Spleen (tissue), 11 donors: Measurements from ENCODE around the gene ITPR1. TPM values are rescaled to one million over a fixed set of nuclear protein-coding genes. Genes with fewer than 3 reads are reported as not detected.
A peak's percentile ranks its signal among the peaks of the same experiment; 100 is the strongest.

Experiments used
- DNase-seq: peaks from one replicate; pipeline ENCODE4 v3.0.0-alpha.2; 2020
- H3K27ac ChIP-seq, 8 donors: fragments of 200-600 bp; sonication (generic) in 7 of 8; 1 replicate in 4 of 8; 2 replicates in 4 of 8; pipeline versions ENCODE4 v1.5.0 to v1.8.0; 2016 to 2021; ENCODE audit warnings: inconsistent platforms in 4 of 8, mild to moderate bottlenecking in 4 of 8, moderate library complexity in 1 of 8
- H3K27me3 ChIP-seq, 7 donors: fragments of 200-600 bp; sonication (generic) in 6 of 7; replicated peaks in 1 of 7; 1 replicate in 4 of 7; 2 replicates in 3 of 7; pipeline versions ENCODE4 v1.5.0 to v1.8.0; 2016 to 2021; ENCODE audit warnings: inconsistent platforms in 3 of 7, mild to moderate bottlenecking in 1 of 7
- H3K36me3 ChIP-seq, 6 donors: fragments of 200-600 bp; sonication (generic) in 5 of 6; 1 replicate in 4 of 6; 2 replicates in 2 of 6; pipeline versions ENCODE4 v1.5.0 to v1.8.0; 2016 to 2021; ENCODE audit warnings: inconsistent platforms in 2 of 6
- H3K4me1 ChIP-seq, 6 donors: fragments of 200-600 bp; sonication (generic) in 5 of 6; 1 replicate in 3 of 6; 2 replicates in 3 of 6; pipeline versions ENCODE4 v1.5.0 to v1.8.0; 2016 to 2021; ENCODE audit warnings: inconsistent platforms in 3 of 6
- H3K4me3 ChIP-seq, 8 donors: fragments of 200-600 bp; sonication (generic) in 7 of 8; 1 replicate in 4 of 8; 2 replicates in 4 of 8; pipeline versions ENCODE4 v1.5.0 to v1.8.0; 2016 to 2021; ENCODE audit warnings: inconsistent platforms in 4 of 8, mild to moderate bottlenecking in 4 of 8, moderate library complexity in 2 of 8
- H3K9me3 ChIP-seq, 8 donors: fragments of 200-600 bp; sonication (generic) in 7 of 8; 1 replicate in 4 of 8; 2 replicates in 4 of 8; pipeline versions ENCODE4 v1.5.0 to v1.8.0; 2016 to 2021; ENCODE audit warnings: inconsistent platforms in 4 of 8
- CTCF ChIP-seq, 11 experiments: fragments of 200-600 bp in 7 of 11; fragments of 450-650 bp in 4 of 11; sonication (generic) in 4 of 11; IDR thresholded peaks in 8 of 11; conservative IDR thresholded peaks in 3 of 11; 1 replicate in 7 of 11; 2 replicates in 4 of 11; pipeline versions ENCODE4 v1.4.0 to v1.8.0; 2016 to 2021; ENCODE audit warnings: antibody characterized with exemption in 11 of 11, inconsistent platforms in 4 of 11, mild to moderate bottlenecking in 1 of 11
- POLR2A ChIP-seq, 3 donors: fragments of 450-650 bp; IDR thresholded peaks; one replicate each; pipeline ENCODE4 v1.5.1; 2017; ENCODE audit warnings: antibody characterized with exemption in 3 of 3, mild to moderate bottlenecking in 1 of 3
- POLR2AphosphoS5 ChIP-seq, 3 donors: sonication (generic); formaldehyde crosslinking; IDR thresholded peaks; one replicate each; pipeline ENCODE4 v1.5.1; 2017; ENCODE audit warnings: antibody characterized with exemption in 3 of 3
- WGBS, 5 donors: extraction: QIAGEN DNeasy Blood & Tissue Kit in 3 of 5; methylation state at CpG; one replicate each; pipeline versions ENCODE4 v1.1.5 to v1.1.7; 2013 to 2018; 5-methylcytosine and 5-hydroxymethylcytosine counted together
- intact Hi-C: fragments of 100-400 bp; cut with DNase I; formaldehyde crosslinking; loops from one replicate; pipeline ENCODE4 v1.15.0; 2023; ENCODE audit warnings: low total_unique reads
- polyA plus RNA-seq, 3 donors: library from polyadenylated mRNA; stranded (reverse); fragments of 200-250 nt; gene quantifications; one replicate each; pipeline ENCODE4 v1.2.1, GENCODE V29; 2013
- total RNA-seq, 7 donors: library from RNA; depleted of rRNA in 3 of 7; stranded (reverse); fragments of >200 nt in 3 of 7; fragmentation: NEBNext Ultra II Directional in 4 of 7; extraction: Animal tissue kit (Norgen Biotek cat#: 25700) in 4 of 7; gene quantifications; one replicate each; pipeline versions ENCODE4 v1.1.0 to v1.2.1, GENCODE V29; 2016 to 2021
- donor health status: healthy with polysubstance abuse.
- donor health status: DM: no; HTN: no; CAD: no; lungs with moderate emphysema.
- donor health status: DM: no; HTN: no; CAD: no.
- donor health status: Bipolar disorder and iron deficiency.
- donor health status: healthy.
- donor health status: DM: no; HTN: no; CAD: no.
- donor health status: DM: yes; HTN: yes; CAD: no.

ITPR1 gene
- total and polyA plus RNA-seq, 10 donors: 17.5 to 194 (median 129) TPM

GRCh38 chr3:4841776-4842440 is 348.8 kb downstream of the ITPR1 start:
- H3K4me1 ChIP-seq: peaks cover 0 to 20% (median 11%) of the 10 kb centered on the region in 6 donors
- 85 to 95% (median 89%) methylated on average over 3 of the region's 3 CpGs for WGBS, 5 donors
- no peak for DNase-seq
- peaks cover 0 to 37% (median 5%) of the 10 kb centered on the region in 6 donors for H3K36me3 ChIP-seq
- TF ChIP-seq POLR2AphosphoS5 (IDR thresholded peaks at IDR 0.05) (no peak), CTCF (IDR thresholded peaks at IDR 0.05 in 8 of 11, conservative IDR thresholded peaks at IDR 0.05 in 3 of 11) (no peak), POLR2A (IDR thresholded peaks at IDR 0.05) (no peak)
- no peak overlapping the region for H3K4me3 ChIP-seq
- intact Hi-C loops: no loop called here
- no peak overlapping the region for H3K27ac ChIP-seq
- no peaks in the 10 kb centered on the region for H3K27me3 ChIP-seq
- H3K9me3 ChIP-seq: no peaks in the 10 kb centered on the region

DNA sequence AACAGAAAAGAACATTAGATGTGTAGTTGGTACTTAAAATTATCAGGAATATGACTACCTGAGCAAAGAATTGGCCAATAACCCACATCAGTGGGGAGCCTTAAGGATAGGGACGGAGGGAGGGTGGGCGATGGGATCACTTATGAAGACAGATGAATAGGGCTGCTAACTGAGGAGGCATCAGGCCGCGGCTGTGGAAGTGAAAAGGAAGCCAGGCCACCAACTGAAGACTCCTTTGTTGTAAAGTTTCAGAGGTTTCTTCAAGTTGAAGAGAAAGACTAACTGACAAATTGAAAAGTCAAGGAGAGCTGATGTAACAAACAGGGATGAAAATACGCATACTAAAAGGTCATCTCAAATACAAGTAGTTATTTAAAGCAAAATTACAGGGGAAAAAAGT is 350.5 kb downstream of the ITPR1 start:
- 89 to 97% (median 94%) methylated on average over 5 of the region's 5 CpGs for WGBS, 5 donors
- Histone ChIP-seq H3K4me1 (peaks cover 0 to 32% (median 13%) of the 10 kb centered on the region in 6 donors), H3K27me3 (no peaks in the 10 kb centered on the region), H3K27ac (no peak overlapping the region), H3K4me3 (no peak overlapping the region), H3K36me3 (peaks cover 0 to 20% (median 0%) of the 10 kb centered on the region in 6 donors), H3K9me3 (no peaks in the 10 kb centered on the region)
- intact Hi-C loops: no loop called here
- no peak for DNase-seq
- no peak for TF ChIP-seq POLR2A (IDR thresholded peaks at IDR 0.05)
- no peak for TF ChIP-seq CTCF (IDR thresholded peaks at IDR 0.05 in 8 of 11, conservative IDR thresholded peaks at IDR 0.05 in 3 of 11)
- no peak for TF ChIP-seq POLR2AphosphoS5 (IDR thresholded peaks at IDR 0.05)

- H3K4me1 ChIP-seq: peaks cover 0 to 55% (median 26%) of the 10 kb centered on the region in 6 donors
- H3K9me3 ChIP-seq: no peaks in the 10 kb centered on the region
- 21 to 46% (median 27%) methylated on average over 3 of the region's 3 CpGs for whole genome bisulfite sequencing, 5 donors
- H3K36me3 ChIP-seq: peaks cover 0 to 11% (median 0%) of the 10 kb centered on the region in 6 donors
- H3K27me3 ChIP-seq: no peaks in the 10 kb centered on the region
- H3K27ac ChIP-seq: peak overlapping the region in 3 of 8 donors; percentile 10 to 41 (median 20)
- DNase-seq: no peak
- TF ChIP-seq POLR2A (IDR thresholded peaks at IDR 0.05) (no peak), CTCF (IDR thresholded peaks at IDR 0.05 in 8 of 11, conservative IDR thresholded peaks at IDR 0.05 in 3 of 11) (no peak), POLR2AphosphoS5 (IDR thresholded peaks at IDR 0.05) (no peak)
- no peak overlapping the region for H3K4me3 ChIP-seq
- intact Hi-C loops: no loop called here
Measured at GRCh38 chr3:4845882-4846281, 352.7 kb downstream of the ITPR1 start.

DNA sequence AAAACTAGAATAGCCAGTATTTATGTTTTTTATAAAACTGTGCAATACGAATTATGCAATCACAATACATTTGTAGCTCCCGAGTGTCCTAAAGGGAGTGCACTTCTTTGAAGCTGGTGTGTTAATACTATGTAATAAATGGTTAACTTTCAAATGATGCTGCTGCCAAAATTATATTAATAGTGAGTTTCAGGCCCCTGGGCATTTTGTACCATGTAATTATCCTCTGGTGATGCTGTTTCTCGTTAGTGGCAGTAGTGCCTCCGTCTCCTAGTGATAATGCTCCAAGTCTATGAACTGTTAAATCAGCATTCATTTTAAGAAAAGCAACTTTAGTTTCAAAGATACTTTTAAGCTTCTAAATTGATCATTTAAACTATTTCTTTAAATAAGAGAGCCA is 353.4 kb downstream of the ITPR1 start:
- no peak for TF ChIP-seq POLR2A (IDR thresholded peaks at IDR 0.05)
- TF ChIP-seq POLR2AphosphoS5 (IDR thresholded peaks at IDR 0.05): no peak
- no peak for TF ChIP-seq CTCF (IDR thresholded peaks at IDR 0.05 in 8 of 11, conservative IDR thresholded peaks at IDR 0.05 in 3 of 11)
- Histone ChIP-seq H3K36me3 (peaks cover 0 to 11% (median 0%) of the 10 kb centered on the region in 6 donors), H3K27ac (peak overlapping the region in 1 of 8 donors; percentile 20), H3K4me1 (peaks cover 0 to 61% (median 28%) of the 10 kb centered on the region in 6 donors), H3K27me3 (no peaks in the 10 kb centered on the region), H3K9me3 (no peaks in the 10 kb centered on the region), H3K4me3 (no peak overlapping the region)
- 76 to 95% (median 84%) methylated on average over 4 of the region's 4 CpGs for WGBS, 5 donors
- intact Hi-C loops: no loop called here
- no peak for DNase-seq
